Right ventricle myocardium inferior (tissue), 1 donor: Measurements from ENCODE around the gene AR. TPM values are rescaled to one million over a fixed set of nuclear protein-coding genes. Genes with fewer than 3 reads are reported as not detected.

ENCODE experiments used
- ATAC-seq: fragments of 200-7000 bp; cut with Tn5 transposase; one replicate; pipeline ENCODE4 v1.9.1; 2020; ENCODE audit warnings: mild to moderate bottlenecking, moderate library complexity
- DNase-seq: peaks from one replicate; pipeline ENCODE4 v3.0.0; 2021; ENCODE audit errors: missing footprints
- intact Hi-C: fragments of 100-400 bp; cut with DNase I; formaldehyde crosslinking; loops from one replicate; pipeline ENCODE4 v1.11.0; 2022
- long read RNA-seq: library from polyadenylated mRNA; unstranded; transcript quantifications from one replicate; pipeline ENCODE4 v2.0.0, GENCODE V29; 2021
- total RNA-seq: library from RNA; stranded (reverse); fragmentation: NEBNext Ultra II Directional; extraction: Animal tissue kit (Norgen Biotek cat#: 25700); gene quantifications from one replicate; pipeline ENCODE4 v1.2.1, GENCODE V29; 2021
- donor health status: DM: no; HTN: yes; CAD: no; lungs with severe emphysema.

AR gene, protein sequence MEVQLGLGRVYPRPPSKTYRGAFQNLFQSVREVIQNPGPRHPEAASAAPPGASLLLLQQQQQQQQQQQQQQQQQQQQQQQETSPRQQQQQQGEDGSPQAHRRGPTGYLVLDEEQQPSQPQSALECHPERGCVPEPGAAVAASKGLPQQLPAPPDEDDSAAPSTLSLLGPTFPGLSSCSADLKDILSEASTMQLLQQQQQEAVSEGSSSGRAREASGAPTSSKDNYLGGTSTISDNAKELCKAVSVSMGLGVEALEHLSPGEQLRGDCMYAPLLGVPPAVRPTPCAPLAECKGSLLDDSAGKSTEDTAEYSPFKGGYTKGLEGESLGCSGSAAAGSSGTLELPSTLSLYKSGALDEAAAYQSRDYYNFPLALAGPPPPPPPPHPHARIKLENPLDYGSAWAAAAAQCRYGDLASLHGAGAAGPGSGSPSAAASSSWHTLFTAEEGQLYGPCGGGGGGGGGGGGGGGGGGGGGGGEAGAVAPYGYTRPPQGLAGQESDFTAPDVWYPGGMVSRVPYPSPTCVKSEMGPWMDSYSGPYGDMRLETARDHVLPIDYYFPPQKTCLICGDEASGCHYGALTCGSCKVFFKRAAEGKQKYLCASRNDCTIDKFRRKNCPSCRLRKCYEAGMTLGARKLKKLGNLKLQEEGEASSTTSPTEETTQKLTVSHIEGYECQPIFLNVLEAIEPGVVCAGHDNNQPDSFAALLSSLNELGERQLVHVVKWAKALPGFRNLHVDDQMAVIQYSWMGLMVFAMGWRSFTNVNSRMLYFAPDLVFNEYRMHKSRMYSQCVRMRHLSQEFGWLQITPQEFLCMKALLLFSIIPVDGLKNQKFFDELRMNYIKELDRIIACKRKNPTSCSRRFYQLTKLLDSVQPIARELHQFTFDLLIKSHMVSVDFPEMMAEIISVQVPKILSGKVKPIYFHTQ
- 23.9 TPM for total RNA-seq
- long read RNA-seq, full-length matches to known transcripts: 6 of 13 reads
- long read RNA-seq, partial matches to known transcripts: 1 of 13 reads
- long read RNA-seq, other reads (novel, unspliced or antisense): 6 of 13 reads

DNA sequence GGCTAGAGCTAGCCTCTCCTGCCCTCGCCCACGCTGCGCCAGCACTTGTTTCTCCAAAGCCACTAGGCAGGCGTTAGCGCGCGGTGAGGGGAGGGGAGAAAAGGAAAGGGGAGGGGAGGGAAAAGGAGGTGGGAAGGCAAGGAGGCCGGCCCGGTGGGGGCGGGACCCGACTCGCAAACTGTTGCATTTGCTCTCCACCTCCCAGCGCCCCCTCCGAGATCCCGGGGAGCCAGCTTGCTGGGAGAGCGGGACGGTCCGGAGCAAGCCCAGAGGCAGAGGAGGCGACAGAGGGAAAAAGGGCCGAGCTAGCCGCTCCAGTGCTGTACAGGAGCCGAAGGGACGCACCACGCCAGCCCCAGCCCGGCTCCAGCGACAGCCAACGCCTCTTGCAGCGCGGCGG lies at the start of gene AR:
Gene AR (plus strand): TSS at position 204 of the 400 bp plus-strand sequence. CDS start 1,126 bp downstream, outside the sequence.
- DNase-seq (peak; percentile 79), ATAC-seq (peak; percentile 91)
- intact Hi-C loops: loop anchor here (5.0 to 10.0 kb wide), 3 partner anchors 173 to 249 kb away; no protein-coding TSS in a partner anchor

- no peak for ATAC-seq
- DNase-seq: no peak
- intact Hi-C loops: no loop called here
Observed at GRCh38 chrX:67500617-67501016, 43.2 kb upstream of the AR start.

GRCh38 chrX:67503004-67503403 lies 40.8 kb upstream of the AR start:
- ATAC-seq: no peak
- intact Hi-C loops: no loop called here
- DNase-seq: no peak

DNA sequence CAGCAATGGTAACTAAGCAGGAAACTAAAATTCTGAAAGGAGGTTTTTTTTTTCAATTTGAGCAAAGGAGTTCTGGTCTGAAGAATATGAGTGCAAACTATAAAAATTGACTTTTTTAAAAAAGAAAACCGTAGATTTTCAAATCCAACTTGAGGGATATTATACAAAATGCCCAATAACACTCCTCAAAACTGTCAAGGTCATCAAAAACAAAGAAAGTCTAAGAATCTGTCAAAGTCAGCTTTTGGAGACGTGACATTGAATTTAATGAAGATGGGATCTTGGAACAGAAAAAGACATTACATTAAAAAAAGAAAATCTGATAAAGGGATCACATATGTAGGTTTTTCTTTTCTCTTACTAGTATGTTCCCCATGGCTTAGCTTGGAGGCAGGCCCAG lies 40.4 kb upstream of the AR start:
- ATAC-seq (no peak), DNase-seq (no peak)
- intact Hi-C loops: no loop called here

DNA sequence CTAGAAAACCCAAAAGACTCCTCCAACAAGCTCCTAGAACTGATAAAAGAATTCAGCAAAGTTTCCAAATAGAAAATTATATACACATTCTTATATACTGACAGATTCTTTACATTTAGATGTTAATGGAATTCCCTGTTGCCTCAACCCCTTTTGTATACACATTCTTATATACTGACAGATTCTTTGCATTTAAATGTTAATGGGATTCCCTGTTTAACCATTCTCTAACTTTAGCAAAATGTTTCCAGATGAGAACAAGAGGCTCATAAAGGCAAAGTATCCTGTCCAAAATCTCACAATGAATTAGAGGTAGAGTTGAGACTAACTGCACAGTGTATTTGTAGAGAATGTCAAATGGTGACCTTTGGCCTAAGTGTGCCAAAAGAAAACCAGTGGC lies 23.1 kb upstream of the AR start:
- ATAC-seq (no peak), DNase-seq (no peak)
- intact Hi-C loops: no loop called here

DNA sequence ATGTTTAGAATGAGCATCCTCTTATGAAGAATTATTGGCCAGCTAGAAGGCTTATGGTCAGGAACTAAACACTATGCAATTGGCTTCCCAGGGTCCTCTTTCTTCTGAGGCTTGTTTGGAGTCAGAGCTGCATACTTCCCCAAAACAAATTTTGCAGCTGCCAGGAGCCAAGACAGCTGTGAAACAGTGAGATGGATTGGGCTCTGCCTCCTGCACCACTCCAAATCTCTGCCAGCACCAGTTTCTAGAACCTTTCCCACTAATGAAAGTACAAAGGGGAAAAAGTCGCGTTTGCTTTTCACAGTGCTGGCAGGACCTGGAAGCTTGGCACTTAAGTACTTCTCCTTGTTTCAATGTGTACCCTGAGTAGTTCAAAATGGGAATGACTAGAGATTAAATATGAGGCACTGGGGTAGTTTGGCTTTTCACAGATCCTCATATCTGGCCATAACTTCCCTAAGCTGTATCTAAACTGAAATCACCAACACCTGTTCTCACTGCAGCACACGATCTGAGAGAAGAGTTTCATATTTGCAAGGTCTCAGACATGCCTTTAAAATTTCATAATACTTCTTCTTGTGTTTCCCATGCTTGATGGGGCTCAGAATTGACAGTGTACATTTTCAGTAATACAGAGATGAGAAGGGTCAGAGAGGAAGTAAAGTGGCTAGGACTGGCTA lies 20.7 kb upstream of the AR start:
- no peak for DNase-seq
- intact Hi-C loops: no loop called here

DNA sequence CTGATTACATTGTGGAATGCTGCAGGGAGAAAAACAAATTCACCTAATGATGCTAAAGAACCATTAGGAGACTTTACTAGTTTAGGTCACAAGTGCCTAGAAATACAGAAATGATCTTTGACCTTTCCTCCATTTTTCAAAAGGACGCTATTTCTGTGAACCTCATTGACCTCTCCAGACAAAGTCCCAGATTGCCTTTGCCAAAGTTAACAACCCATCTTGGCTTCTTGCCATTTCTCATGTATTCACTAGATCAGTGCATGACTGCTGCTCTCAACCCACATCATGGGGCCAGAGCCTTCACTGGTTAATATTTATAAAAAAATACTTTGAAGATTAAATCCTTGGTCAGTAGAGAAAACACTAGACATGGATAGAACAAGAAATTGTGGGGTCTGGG lies 19.9 kb upstream of the AR start:
- DNase-seq (no peak), ATAC-seq (no peak)
- intact Hi-C loops: no loop called here

More for the DNA sequence above, 20.7 kb upstream of the AR start:
- no peak for ATAC-seq

DNA sequence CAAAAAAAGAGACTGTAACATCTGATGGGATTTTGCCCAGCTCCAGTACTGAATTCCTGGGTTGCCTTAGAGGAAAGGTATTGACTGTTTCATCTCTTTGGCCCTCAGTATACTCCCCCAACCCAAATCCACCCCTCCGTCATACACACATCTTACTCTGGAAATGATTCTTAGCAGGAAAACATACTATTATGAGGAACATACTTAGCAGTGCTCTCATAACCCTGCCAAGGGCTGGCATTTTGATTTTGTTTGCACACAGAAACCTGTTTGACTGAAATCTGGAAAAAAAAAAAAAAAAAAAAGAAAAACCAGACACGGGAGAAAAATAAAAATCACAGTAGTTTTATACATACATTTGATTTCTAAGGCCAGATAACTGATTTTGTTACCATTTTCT lies 19.4 kb upstream of the AR start:
- no peak for DNase-seq
- no peak for ATAC-seq
- intact Hi-C loops: no loop called here

GRCh38 chrX:67524950-67525691 lies 18.7 kb upstream of the AR start:
- ATAC-seq (no peak), DNase-seq (no peak)
- intact Hi-C loops: no loop called here

- intact Hi-C loops: no loop called here
- no peak for ATAC-seq
- DNase-seq: no peak
Observed at GRCh38 chrX:67536564-67536963, 7.3 kb upstream of the AR start.

DNA sequence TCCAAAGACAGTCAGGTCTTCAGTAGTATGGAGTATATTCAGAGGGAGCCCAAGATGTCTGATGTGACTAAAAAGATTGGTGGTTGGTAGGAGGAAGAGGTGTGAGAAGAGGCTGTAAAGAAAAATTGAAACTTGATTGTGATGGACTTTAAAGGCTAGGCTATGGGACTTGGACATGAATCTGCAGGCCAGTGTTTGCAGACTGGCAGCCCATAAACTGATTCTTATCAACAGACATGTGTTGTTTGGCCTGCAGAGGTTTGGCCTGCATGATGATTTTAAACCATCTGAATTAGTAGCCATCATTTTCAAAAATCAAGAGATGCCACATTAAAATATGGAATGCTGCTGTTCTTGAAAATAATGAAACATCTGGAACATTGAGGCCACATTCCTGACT lies 5.4 kb upstream of the AR start:
- intact Hi-C loops: no loop called here
- DNase-seq: no peak
- no peak for ATAC-seq

- ATAC-seq: peak; percentile 51
- intact Hi-C loops: loop anchor here (5.0 to 10.0 kb wide), 3 partner anchors 173 to 250 kb away; no protein-coding TSS in a partner anchor
- peak; percentile 55 for DNase-seq
Observed at GRCh38 chrX:67544281-67545035, 637 bp downstream of the AR start.

DNA sequence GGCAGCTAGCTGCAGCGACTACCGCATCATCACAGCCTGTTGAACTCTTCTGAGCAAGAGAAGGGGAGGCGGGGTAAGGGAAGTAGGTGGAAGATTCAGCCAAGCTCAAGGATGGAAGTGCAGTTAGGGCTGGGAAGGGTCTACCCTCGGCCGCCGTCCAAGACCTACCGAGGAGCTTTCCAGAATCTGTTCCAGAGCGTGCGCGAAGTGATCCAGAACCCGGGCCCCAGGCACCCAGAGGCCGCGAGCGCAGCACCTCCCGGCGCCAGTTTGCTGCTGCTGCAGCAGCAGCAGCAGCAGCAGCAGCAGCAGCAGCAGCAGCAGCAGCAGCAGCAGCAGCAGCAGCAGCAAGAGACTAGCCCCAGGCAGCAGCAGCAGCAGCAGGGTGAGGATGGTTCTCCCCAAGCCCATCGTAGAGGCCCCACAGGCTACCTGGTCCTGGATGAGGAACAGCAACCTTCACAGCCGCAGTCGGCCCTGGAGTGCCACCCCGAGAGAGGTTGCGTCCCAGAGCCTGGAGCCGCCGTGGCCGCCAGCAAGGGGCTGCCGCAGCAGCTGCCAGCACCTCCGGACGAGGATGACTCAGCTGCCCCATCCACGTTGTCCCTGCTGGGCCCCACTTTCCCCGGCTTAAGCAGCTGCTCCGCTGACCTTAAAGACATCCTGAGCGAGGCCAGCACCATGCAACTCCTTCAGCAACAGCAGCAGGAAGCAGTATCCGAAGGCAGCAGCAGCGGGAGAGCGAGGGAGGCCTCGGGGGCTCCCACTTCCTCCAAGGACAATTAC lies 1.4 kb downstream of the AR start:
- intact Hi-C loops: loop anchor here (10.0 kb wide), 2 partner anchors 240 to 250 kb away; no protein-coding TSS in a partner anchor
- DNase-seq (peak; percentile 50), ATAC-seq (peak; percentile 20)

GRCh38 chrX:67545893-67546495 lies 2.2 kb downstream of the AR start:
- intact Hi-C loops: loop anchor here (10.0 kb wide), 2 partner anchors 239 to 251 kb away; no protein-coding TSS in a partner anchor
- ATAC-seq (peak; percentile 26), DNase-seq (peak; percentile 63)

DNA sequence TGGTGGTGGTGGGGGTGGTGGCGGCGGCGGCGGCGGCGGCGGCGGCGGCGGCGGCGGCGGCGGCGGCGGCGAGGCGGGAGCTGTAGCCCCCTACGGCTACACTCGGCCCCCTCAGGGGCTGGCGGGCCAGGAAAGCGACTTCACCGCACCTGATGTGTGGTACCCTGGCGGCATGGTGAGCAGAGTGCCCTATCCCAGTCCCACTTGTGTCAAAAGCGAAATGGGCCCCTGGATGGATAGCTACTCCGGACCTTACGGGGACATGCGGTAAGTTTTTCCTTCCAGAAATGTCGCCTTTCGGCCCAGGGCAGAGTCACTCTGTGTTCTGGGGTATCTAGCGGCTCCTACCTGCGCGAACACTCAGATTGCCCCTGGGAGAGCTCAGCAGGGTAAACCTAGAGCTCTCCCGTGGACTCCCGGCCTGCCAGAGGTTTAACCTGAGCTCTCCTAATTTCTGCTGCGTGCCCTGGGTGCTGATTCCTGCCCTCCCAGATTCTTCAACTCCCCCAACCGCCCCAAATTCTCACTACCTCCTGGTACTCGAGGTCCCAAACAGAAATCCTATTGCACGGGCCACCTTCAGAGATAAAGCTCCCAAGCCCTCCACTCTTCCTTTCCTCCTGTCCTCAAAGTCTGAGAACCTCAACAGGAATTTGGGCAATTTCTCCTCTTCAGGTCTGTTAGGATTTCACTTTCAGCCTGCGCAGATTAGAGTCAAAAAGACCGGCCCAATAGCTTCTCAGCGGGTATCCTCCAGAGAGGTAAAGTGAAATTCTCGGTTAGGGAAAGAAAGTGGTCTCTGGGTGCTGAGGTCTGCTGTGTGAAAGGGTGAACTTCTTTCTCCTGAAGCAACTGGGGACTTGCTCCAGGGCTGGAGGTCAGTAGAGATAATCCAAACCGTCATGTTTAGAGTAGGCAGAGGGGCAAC lies 2.9 kb downstream of the AR start:
- no peak for DNase-seq
- intact Hi-C loops: loop anchor here (10.0 kb wide), 2 partner anchors 238 to 252 kb away; no protein-coding TSS in a partner anchor
- no peak for ATAC-seq
